ENCODE measurements around the gene DTX3. TPM values are rescaled to one million over a fixed set of nuclear protein-coding genes. Genes with fewer than 3 reads are reported as not detected.

The DTX3 gene
- total and polyA plus RNA-seq, 2 experiments from 2014 or later: 22.8 to 46.6 TPM

- Mint-ChIP-seq H3K36me3 (ENCODE audit: low read depth) (peaks cover 19% of the 10 kb centered on the region), H3K4me3 (no peak overlapping the region; the same call in 2 of the 3 replicates), H3K9me3 (no peaks in the 10 kb centered on the region), H3K4me1 (peaks cover 56% of the 10 kb centered on the region), H3K27me3 (ENCODE audit: insufficient read depth, low read depth, poor library complexity) (peaks cover 47% of the 10 kb centered on the region), H3K27ac (no peak overlapping the region)
- Histone ChIP-seq H3K27ac (ENCODE audit: low read depth) (no peak overlapping the region), H3K4me2 (peak overlapping the region; percentile 97; the same call in 1 of the 2 replicates), H3K4me3 (no peak overlapping the region), H3K36me3 (ENCODE audit: insufficient read depth) (peaks cover 4% of the 10 kb centered on the region; the same call in 1 of the 2 replicates), H3K9me2 (ENCODE audit: insufficient read depth) (no peaks in the 10 kb centered on the region), H2AFZ (no peak overlapping the region), H3F3A (replicated peaks; ENCODE audit: low read depth) (peaks cover 9% of the 10 kb centered on the region; the same call in 1 of the 2 replicates), H3K79me2 (replicated peaks; ENCODE audit: insufficient read depth) (peaks cover 12% of the 10 kb centered on the region), H4K20me1 (replicated peaks; ENCODE audit: insufficient read depth) (no peaks in the 10 kb centered on the region; the same call in 1 of the 2 replicates), H3K27me3 (ENCODE audit: insufficient read depth) (peaks cover 41% of the 10 kb centered on the region), H3K4me1 (ENCODE audit: insufficient read depth) (peaks cover 45% of the 10 kb centered on the region)
- TF ChIP-seq NANOG (IDR thresholded peaks at IDR 0.05; ENCODE audit: borderline replicate concordance): no peak
- TF ChIP-seq POLR2AphosphoS5 (IDR thresholded peaks at IDR 0.05; ENCODE audit: low read depth): no peak
- TF ChIP-seq EZH2phosphoT487 (IDR thresholded peaks at IDR 0.05; ENCODE audit: unreplicated experiment): no peak
- TF ChIP-seq ZNF331 (CRISPR knock-in tag; IDR thresholded peaks at IDR 0.05; ENCODE audit: low read depth): no peak
- TF ChIP-seq ETS1 (IDR thresholded peaks at IDR 0.05): no peak
- TF ChIP-seq EZH2 (IDR thresholded peaks at IDR 0.05; ENCODE audit: low read depth, unreplicated experiment): no peak
- no peak for TF ChIP-seq REST (IDR thresholded peaks at IDR 0.05; ENCODE audit: unreplicated experiment)
- no peak for TF ChIP-seq CREB1 (CRISPR knock-in tag; IDR thresholded peaks at IDR 0.05; ENCODE audit: low read depth)
- no peak for TF ChIP-seq ZNF114 (CRISPR knock-in tag; IDR thresholded peaks at IDR 0.05)
- no peak for TF ChIP-seq ZNF462 (CRISPR knock-in tag; IDR thresholded peaks at IDR 0.05)
- no peak for DNase-seq (ENCODE audit: low spot score)
- no peak for ATAC-seq
Measured at GRCh38 chr12:57607958-57608663, 3.5 kb downstream of the DTX3 start.

Data from GM23338 (cell line).